Ovary (tissue), 10 donors: ENCODE data around the gene DAZL. TPM values are rescaled to one million over a fixed set of nuclear protein-coding genes. Genes with fewer than 3 reads are reported as not detected.

Experiments used
- DNase-seq, 5 donors: peaks; one replicate each; pipeline ENCODE4 v3.0.0-alpha.2; 2019 to 2020
- H3K27ac ChIP-seq, 2 donors: fragments of 200-600 bp; one replicate each; pipeline versions ENCODE4 v1.5.1 to v1.8.0; 2019 to 2022
- H3K27me3 ChIP-seq: fragments of 200-600 bp; one replicate; pipeline ENCODE4 v1.8.0; 2022
- H3K36me3 ChIP-seq: fragments of 200-600 bp; sonication (generic); one replicate; pipeline ENCODE4 v1.5.1; 2019
- H3K4me1 ChIP-seq: one replicate; pipeline ENCODE4 v1.8.1; 2013; ENCODE audit warnings: mild to moderate bottlenecking, moderate library complexity; ENCODE audit not compliant: insufficient read depth
- H3K4me3 ChIP-seq: fragments of 200-600 bp; sonication (generic); one replicate; pipeline ENCODE4 v1.5.1; 2017
- H3K9me3 ChIP-seq, 2 donors: fragments of 200-600 bp in 1 of 2; sonication (generic) in 1 of 2; one replicate each; pipeline versions ENCODE4 v1.5.1 to v1.8.1; 2013 to 2019; ENCODE audit warnings: mild to moderate bottlenecking in 1 of 2, moderate library complexity in 1 of 2
- EP300 ChIP-seq: sonication (generic); formaldehyde crosslinking; IDR thresholded peaks from one replicate; pipeline ENCODE4 v1.6.1; 2017; ENCODE audit warnings: antibody characterized with exemption
- POLR2A ChIP-seq: fragments of 450-650 bp; IDR thresholded peaks from one replicate; pipeline ENCODE4 v1.6.1; 2017; ENCODE audit warnings: antibody characterized with exemption, mild to moderate bottlenecking, moderate library complexity
- WGBS, 3 donors: extraction: QIAGEN DNeasy Blood & Tissue Kit in 1 of 3; methylation state at CpG; one replicate each; pipeline versions ENCODE4 v1.1.5 to v1.1.7; 2013 to 2017; 5-methylcytosine and 5-hydroxymethylcytosine counted together
- intact Hi-C, 4 donors: fragments of 100-400 bp; cut with DNase I; formaldehyde crosslinking; loops; one replicate each; pipeline versions ENCODE4 v1.11.0 to v1.15.1; 2022 to 2023
- long read RNA-seq, 3 donors: library from polyadenylated mRNA in 2 of 3; unstranded in 2 of 3; transcript quantifications; one replicate each; pipeline ENCODE4 v2.0.0 and lab custom pipeline, GENCODE V29; 2021 to 2026
- polyA plus RNA-seq, 2 donors: library from polyadenylated mRNA; stranded (reverse); fragments of 200-250 nt in 1 of 2; fragments of 350-450 nt in 1 of 2; fragmentation: Illumina TruSeq in 1 of 2; extraction: RNeasy Lipid Tissue Mini Kit (QIAGEN cat#74804) in 1 of 2; gene quantifications; one replicate each; pipeline ENCODE4 v1.2.3, GENCODE V29; 2013 to 2014
- total RNA-seq, 7 donors: library from RNA; depleted of rRNA in 2 of 7; stranded (reverse); fragments of >200 nt in 2 of 7; fragmentation: NEBNext Ultra II Directional in 3 of 7; extraction: Animal tissue kit (Norgen Biotek cat#: 25700) in 3 of 7; gene quantifications; one replicate each; pipeline versions ENCODE4 v1.1.0 to v1.2.4, GENCODE V29; 2016 to 2023
- TF ChIP-seq, protein P1 (sequence below), 3 donors: fragments of 450-650 bp in 2 of 3; fragments of 200-600 bp in 1 of 3; IDR thresholded peaks; one replicate each; pipeline versions ENCODE4 v1.5.1 to v1.8.0; 2016 to 2022; ENCODE audit warnings: antibody characterized with exemption in 3 of 3, mild to moderate bottlenecking in 1 of 3
- donor health status: DM: no; HTN: no; CAD: no; lungs with moderate emphysema.
- donor health status: DM: no; HTN: no; CAD: no.
- donor health status: Bipolar disorder and iron deficiency.
- donor health status: DM: yes; HTN: yes; CAD: no.
- donor health status: DM: no; HTN: no; CAD: no.
- donor health status: DM: yes; HTN: yes; CAD: no.

The DAZL gene, protein sequence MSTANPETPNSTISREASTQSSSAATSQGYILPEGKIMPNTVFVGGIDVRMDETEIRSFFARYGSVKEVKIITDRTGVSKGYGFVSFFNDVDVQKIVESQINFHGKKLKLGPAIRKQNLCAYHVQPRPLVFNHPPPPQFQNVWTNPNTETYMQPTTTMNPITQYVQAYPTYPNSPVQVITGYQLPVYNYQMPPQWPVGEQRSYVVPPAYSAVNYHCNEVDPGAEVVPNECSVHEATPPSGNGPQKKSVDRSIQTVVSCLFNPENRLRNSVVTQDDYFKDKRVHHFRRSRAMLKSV
- total RNA-seq (not detected), polyA plus RNA-seq (under 1 TPM in 1 of 2 donors, not detected in 1; 0.16 TPM)
- long read RNA-seq, donor 1 = 0 reads
- long read RNA-seq, donor 2, transcript DAZL-202 (11 exons, 3,050 nt) = major isoform, 55 of 93 reads
- long read RNA-seq, donor 2, partial matches to known transcripts = 37 of 93 reads
- long read RNA-seq, donor 2, other reads (novel, unspliced or antisense) = 0 of 93 reads
- long read RNA-seq, donor 3 = 0 reads

DNA sequence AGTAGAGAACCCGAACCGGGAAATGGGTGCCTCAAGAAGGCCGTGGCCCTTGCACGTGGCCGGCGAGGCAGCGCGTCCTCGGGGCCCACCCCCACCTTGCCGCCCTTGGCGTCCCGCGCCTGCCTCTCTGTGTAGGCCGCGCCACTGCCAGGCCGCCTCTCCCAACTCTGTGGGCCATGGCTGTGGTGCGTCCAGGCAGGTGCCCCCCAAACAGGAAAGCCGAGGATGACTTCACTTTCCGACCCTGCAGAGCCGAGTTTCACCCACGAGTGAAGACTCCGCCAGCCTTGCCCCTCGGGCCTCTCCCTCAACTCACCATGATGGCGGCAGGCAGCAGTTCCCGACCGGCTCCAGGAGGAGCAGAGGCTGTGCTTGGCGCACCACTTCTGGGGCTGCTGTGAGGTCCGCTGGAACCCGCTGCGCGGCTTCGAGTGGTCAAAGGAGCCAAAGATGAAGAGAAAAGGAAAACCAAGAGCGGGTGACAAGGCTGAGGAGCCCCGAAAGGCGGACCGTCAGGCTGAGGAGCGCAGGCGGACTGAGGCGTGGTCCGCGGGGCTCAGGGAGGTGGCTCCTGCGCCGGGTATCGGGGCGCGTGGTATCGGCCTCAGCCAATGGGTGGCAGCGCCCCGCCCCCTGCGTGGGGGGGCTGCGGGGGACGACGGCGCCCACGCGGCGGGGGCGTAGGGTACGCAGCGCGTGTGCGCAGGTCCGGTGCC lies at the start of gene DAZL:
DAZL (minus strand) TSS at position 537 of the 716 bp plus-strand sequence; CDS start at position 319, 218 bp downstream.
- H3K4me3 ChIP-seq = no peak within 1 kb of the TSS

DNA sequence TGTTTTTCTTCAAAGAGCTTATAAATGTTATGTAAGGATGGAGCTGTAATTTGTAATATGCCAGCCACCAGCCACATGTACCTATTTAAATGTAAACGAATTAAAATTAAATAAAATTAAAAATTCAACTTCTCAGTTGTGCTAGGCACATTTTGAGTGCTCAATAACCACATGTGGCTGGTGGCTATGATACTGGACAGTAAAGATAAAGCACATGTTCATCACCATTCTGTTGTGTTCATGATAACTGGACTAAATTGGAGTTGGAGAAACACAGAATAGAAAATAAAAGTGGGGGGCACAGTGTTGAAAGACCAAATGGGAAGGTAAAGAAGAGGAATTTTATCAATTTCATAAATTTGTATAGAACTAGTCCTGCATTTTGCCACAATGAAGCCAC lies 49.8 kb upstream of the DAZL start:
- no peak for DNase-seq
- Histone ChIP-seq H3K4me1 (no peaks in the 10 kb centered on the region), H3K27me3 (no peaks in the 10 kb centered on the region), H3K36me3 (no peaks in the 10 kb centered on the region), H3K27ac (no peak overlapping the region), H3K4me3 (no peak overlapping the region), H3K9me3 (no peaks in the 10 kb centered on the region)
- 66 to 71% (median 67%) methylated on average over 1 of the region's 1 CpG for WGBS, 3 donors
- no peak for TF ChIP-seq POLR2A
- TF ChIP-seq EP300 = no peak
- TF ChIP-seq, protein P1, sequence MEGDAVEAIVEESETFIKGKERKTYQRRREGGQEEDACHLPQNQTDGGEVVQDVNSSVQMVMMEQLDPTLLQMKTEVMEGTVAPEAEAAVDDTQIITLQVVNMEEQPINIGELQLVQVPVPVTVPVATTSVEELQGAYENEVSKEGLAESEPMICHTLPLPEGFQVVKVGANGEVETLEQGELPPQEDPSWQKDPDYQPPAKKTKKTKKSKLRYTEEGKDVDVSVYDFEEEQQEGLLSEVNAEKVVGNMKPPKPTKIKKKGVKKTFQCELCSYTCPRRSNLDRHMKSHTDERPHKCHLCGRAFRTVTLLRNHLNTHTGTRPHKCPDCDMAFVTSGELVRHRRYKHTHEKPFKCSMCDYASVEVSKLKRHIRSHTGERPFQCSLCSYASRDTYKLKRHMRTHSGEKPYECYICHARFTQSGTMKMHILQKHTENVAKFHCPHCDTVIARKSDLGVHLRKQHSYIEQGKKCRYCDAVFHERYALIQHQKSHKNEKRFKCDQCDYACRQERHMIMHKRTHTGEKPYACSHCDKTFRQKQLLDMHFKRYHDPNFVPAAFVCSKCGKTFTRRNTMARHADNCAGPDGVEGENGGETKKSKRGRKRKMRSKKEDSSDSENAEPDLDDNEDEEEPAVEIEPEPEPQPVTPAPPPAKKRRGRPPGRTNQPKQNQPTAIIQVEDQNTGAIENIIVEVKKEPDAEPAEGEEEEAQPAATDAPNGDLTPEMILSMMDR (IDR thresholded peaks at IDR 0.05) = no peak
- intact Hi-C loops = no loop called here

More for the DNA sequence above, at the start of gene DAZL:
- Histone ChIP-seq H3K27ac (no peak within 1 kb of the TSS), H3K36me3 (no peaks in the 10 kb centered on the region), H3K9me3 (no peaks in the 10 kb centered on the region), H3K27me3 (no peaks in the 10 kb centered on the region), H3K4me1 (no peaks in the 10 kb centered on the region)
- intact Hi-C loops = loop anchor here in 3 of 4 donors (5.0 to 10.0 kb wide), 5 partner anchors 420 to 1237 kb away; no protein-coding TSS in a partner anchor
- DNase-seq = no peak
- WGBS, 3 donors = 96 to 98% (median 97%) methylated on average over 63 of the region's 63 CpGs
- TF ChIP-seq, protein P1 (IDR thresholded peaks at IDR 0.05) = no peak
- TF ChIP-seq POLR2A = no peak
- no peak for TF ChIP-seq EP300

DNA sequence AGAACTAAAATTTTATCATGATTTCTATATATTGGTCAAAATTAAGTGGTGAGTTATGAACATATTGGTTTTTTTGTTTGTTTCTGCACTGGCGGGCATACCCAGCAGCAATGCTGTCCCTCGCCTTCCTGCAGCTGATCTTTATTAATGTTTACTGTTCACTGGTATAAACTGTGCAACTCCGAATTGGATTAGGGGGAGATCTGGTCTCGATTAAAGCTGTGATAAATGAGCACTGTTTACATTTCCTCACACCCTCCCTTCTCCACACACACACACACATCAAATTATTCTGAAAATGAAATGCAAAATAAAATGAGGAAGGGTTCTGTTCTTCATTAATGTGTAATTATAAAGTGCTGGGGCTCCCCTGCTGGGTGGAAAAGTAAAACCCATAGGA lies 48.5 kb upstream of the DAZL start:
- no peaks in the 10 kb centered on the region for H3K9me3 ChIP-seq
- H3K4me1 ChIP-seq = no peaks in the 10 kb centered on the region
- no peaks in the 10 kb centered on the region for H3K27me3 ChIP-seq
- WGBS, 3 donors = 51 to 62% (median 54%) methylated on average over 4 of the region's 4 CpGs
- DNase-seq = no peak
- H3K36me3 ChIP-seq = no peaks in the 10 kb centered on the region
- no peak overlapping the region for H3K4me3 ChIP-seq
- intact Hi-C loops = no loop called here
- H3K27ac ChIP-seq = no peak overlapping the region
- TF ChIP-seq, protein P1 (IDR thresholded peaks at IDR 0.05) = no peak
- TF ChIP-seq POLR2A = no peak
- TF ChIP-seq EP300 = no peak

DNA sequence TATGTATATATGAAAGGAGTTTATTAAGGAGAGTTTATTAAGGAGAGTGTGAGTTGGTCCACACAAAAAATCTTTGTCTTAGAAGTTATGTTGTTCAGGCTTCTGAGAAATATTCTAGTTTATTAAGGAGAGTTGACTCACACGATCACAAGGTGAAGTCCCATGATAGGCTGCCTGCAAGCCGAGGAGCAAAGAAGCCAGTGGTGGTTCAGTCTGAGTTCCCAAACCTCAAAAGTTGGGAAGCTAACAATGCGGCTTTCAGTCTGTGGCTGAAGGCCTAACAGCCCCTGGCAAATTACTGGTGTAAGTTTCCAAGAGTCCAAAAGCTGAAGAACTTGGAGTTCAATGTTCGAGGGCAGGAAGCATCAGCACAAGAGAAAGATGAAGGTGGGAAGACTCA lies 42.4 kb upstream of the DAZL start:
- H3K9me3 ChIP-seq = no peaks in the 10 kb centered on the region
- no peaks in the 10 kb centered on the region for H3K27me3 ChIP-seq
- no peaks in the 10 kb centered on the region for H3K4me1 ChIP-seq
- intact Hi-C loops = no loop called here
- TF ChIP-seq POLR2A = no peak
- TF ChIP-seq EP300 = no peak
- TF ChIP-seq, protein P1 (IDR thresholded peaks at IDR 0.05) = no peak
- no peaks in the 10 kb centered on the region for H3K36me3 ChIP-seq
- no peak for DNase-seq
- H3K27ac ChIP-seq = no peak overlapping the region
- H3K4me3 ChIP-seq = no peak overlapping the region
- WGBS, 3 donors = 95 to 99% (median 96%) methylated on average over 4 of the region's 4 CpGs
